NCI-H460 (cell line): ENCODE measurements around the gene NR2E1. TPM values are rescaled to one million over a fixed set of nuclear protein-coding genes. Genes with fewer than 3 reads are reported as not detected.

ENCODE experiments used
- DNase-seq: peaks from one replicate; pipeline ENCODE4 v3.0.0-alpha.2; 2016; ENCODE audit warnings: low read depth; ENCODE audit errors: extremely low read depth
- total RNA-seq: library from RNA; depleted of rRNA; stranded (reverse); fragments of >200 nt; shearing (Covaris generic); gene quantifications from 2 replicates; pipeline ENCODE4 v1.2.3, GENCODE V29; 2014

The NR2E1 gene
- total RNA-seq, 1 experiment from 2014 or later = not detected

- no peak for DNase-seq
Observed at GRCh38 chr6:108152446-108152845, 13.4 kb upstream of the NR2E1 start.

- no peak for DNase-seq
Observed at GRCh38 chr6:108156180-108156937, 9.5 kb upstream of the NR2E1 start.

- DNase-seq = no peak
Observed at GRCh38 chr6:108156938-108157233, 8.9 kb upstream of the NR2E1 start.

GRCh38 chr6:108157234-108157980, 8.4 kb upstream of the NR2E1 start:
- no peak for DNase-seq

GRCh38 chr6:108157981-108158525, 7.8 kb upstream of the NR2E1 start:
- no peak for DNase-seq

- no peak for DNase-seq
Observed at GRCh38 chr6:108159981-108160380, 5.8 kb upstream of the NR2E1 start.

- no peak for DNase-seq
Observed at GRCh38 chr6:108161724-108162282, 4.0 kb upstream of the NR2E1 start.

- no peak for DNase-seq
Observed at GRCh38 chr6:108163267-108163643, 2.6 kb upstream of the NR2E1 start.

GRCh38 chr6:108163644-108164542, 1.9 kb upstream of the NR2E1 start:
- no peak for DNase-seq

- no peak for DNase-seq
Observed at GRCh38 chr6:108164543-108164814, 1.3 kb upstream of the NR2E1 start.

GRCh38 chr6:108164815-108165706, 761 bp upstream of the NR2E1 start:
- no peak for DNase-seq

- no peak for DNase-seq
Observed at GRCh38 chr6:108166664-108167448, 1.0 kb downstream of the NR2E1 start.

GRCh38 chr6:108167449-108168089, 1.7 kb downstream of the NR2E1 start:
- no peak for DNase-seq

- no peak for DNase-seq
Observed at GRCh38 chr6:108168090-108168463, 2.3 kb downstream of the NR2E1 start.

- no peak for DNase-seq
Observed at GRCh38 chr6:108168501-108169463, 3.0 kb downstream of the NR2E1 start.

GRCh38 chr6:108169464-108170331, 3.9 kb downstream of the NR2E1 start:
- DNase-seq = no peak
